ENCODE data around the gene SUN2. TPM values are rescaled to one million over a fixed set of nuclear protein-coding genes. Genes with fewer than 3 reads are reported as not detected.

The SUN2 gene
- total RNA-seq, 1 experiment from 2014 or later = 104 TPM

- BruUV-seq (replicated peaks) = no TSS peak
- TF ChIP-seq, protein P1, sequence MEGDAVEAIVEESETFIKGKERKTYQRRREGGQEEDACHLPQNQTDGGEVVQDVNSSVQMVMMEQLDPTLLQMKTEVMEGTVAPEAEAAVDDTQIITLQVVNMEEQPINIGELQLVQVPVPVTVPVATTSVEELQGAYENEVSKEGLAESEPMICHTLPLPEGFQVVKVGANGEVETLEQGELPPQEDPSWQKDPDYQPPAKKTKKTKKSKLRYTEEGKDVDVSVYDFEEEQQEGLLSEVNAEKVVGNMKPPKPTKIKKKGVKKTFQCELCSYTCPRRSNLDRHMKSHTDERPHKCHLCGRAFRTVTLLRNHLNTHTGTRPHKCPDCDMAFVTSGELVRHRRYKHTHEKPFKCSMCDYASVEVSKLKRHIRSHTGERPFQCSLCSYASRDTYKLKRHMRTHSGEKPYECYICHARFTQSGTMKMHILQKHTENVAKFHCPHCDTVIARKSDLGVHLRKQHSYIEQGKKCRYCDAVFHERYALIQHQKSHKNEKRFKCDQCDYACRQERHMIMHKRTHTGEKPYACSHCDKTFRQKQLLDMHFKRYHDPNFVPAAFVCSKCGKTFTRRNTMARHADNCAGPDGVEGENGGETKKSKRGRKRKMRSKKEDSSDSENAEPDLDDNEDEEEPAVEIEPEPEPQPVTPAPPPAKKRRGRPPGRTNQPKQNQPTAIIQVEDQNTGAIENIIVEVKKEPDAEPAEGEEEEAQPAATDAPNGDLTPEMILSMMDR (conservative IDR thresholded peaks at IDR 0.05; ENCODE audit: low read depth, low read length) = no peak
- no peak for TF ChIP-seq EZH2 (IDR thresholded peaks at IDR 0.05; ENCODE audit: borderline replicate concordance, low read depth, low read length, poor library complexity, severe bottlenecking)
- no peak overlapping the region for H3K4me3 ChIP-seq (ENCODE audit: low read depth, low read length, poor library complexity, severe bottlenecking)
- POLR2A ChIA-PET (ENCODE audit: low non-redundant PET) = no interaction called here
- DNase-seq (ENCODE audit: low spot score) = no peak
- H3K27ac ChIP-seq (ENCODE audit: low read depth, low read length, poor library complexity, severe bottlenecking) = peak overlapping the region; percentile 37
- intact Hi-C loops (cut with micrococcal nuclease; ENCODE audit: unreplicated experiment) = no loop called here
- no peaks in the 10 kb centered on the region for H3K27me3 ChIP-seq (replicated peaks; ENCODE audit: insufficient read depth, low read depth, low read length, poor library complexity)
- CTCF ChIA-PET = no interaction called here
- H3K4me1 ChIP-seq (ENCODE audit: insufficient read depth, low read length, poor library complexity, severe bottlenecking) = no peaks in the 10 kb centered on the region
- no peaks in the 10 kb centered on the region for H3K9me3 ChIP-seq (ENCODE audit: low read depth, low read length, poor library complexity, severe bottlenecking)
- peaks cover 90% of the 10 kb centered on the region for H3K36me3 ChIP-seq (ENCODE audit: insufficient read depth, low read length, poor library complexity, severe bottlenecking)
Measured at GRCh38 chr22:38735126-38735464, 20.7 kb downstream of the SUN2 start.

- intact Hi-C loops (cut with micrococcal nuclease; ENCODE audit: unreplicated experiment) = no loop called here
- DNase-seq (ENCODE audit: low spot score) = no peak
- H3K36me3 ChIP-seq (ENCODE audit: insufficient read depth, low read length, poor library complexity, severe bottlenecking) = peaks cover 90% of the 10 kb centered on the region
- POLR2A ChIA-PET (ENCODE audit: low non-redundant PET) = no interaction called here
- no peaks in the 10 kb centered on the region for H3K27me3 ChIP-seq (replicated peaks; ENCODE audit: insufficient read depth, low read depth, low read length, poor library complexity)
- H3K4me3 ChIP-seq (ENCODE audit: low read depth, low read length, poor library complexity, severe bottlenecking) = no peak overlapping the region
- H3K27ac ChIP-seq (ENCODE audit: low read depth, low read length, poor library complexity, severe bottlenecking) = peak overlapping the region; percentile 47
- CTCF ChIA-PET = interaction anchor here (0.6 to 1.0 kb wide), 2 partner anchors 8 to 20 kb away, joined by 3 to 8 read pairs; no protein-coding TSS in a partner anchor
- no peak for TF ChIP-seq EZH2 (IDR thresholded peaks at IDR 0.05; ENCODE audit: borderline replicate concordance, low read depth, low read length, poor library complexity, severe bottlenecking)
- TF ChIP-seq, protein P1 (conservative IDR thresholded peaks at IDR 0.05; ENCODE audit: low read depth, low read length) = no peak
- no peaks in the 10 kb centered on the region for H3K4me1 ChIP-seq (ENCODE audit: insufficient read depth, low read length, poor library complexity, severe bottlenecking)
- BruUV-seq (replicated peaks) = TSS peak; percentile 73
- no peaks in the 10 kb centered on the region for H3K9me3 ChIP-seq (ENCODE audit: low read depth, low read length, poor library complexity, severe bottlenecking)
Measured at GRCh38 chr22:38734421-38735100, 21.2 kb downstream of the SUN2 start.

DNA sequence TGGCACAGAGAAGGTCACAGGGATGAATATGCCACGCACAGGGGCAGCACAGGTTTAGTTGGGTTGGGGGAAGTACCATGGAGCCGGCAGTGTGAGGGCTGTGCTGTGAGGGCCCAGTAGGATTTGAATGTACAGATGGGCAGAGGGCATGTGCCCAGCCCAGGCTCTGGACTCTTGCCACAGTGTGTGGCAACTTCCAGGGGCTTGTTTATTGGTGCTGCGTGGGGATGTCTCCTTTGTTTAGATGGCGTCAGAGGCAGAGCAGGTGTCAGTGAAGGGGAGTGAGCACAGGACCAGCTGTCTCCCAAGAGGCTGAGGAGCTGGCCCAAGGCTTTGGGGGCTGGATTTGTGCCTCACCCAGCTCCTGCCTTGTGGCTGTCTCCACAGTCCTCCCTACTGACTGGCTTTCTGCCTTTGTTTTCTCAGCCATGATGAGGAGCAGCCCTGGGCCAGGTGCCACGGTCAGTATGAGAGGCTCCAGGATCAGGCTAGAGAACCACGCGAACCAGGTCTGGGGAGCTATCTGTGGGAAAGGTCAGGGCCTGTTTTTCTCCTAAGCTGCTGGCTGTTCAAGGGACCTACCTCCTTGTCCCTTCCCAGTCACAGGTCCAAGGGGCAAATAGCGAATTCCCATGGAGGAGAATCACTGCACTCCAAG lies 21.9 kb downstream of the SUN2 start:
- no peak overlapping the region for H3K4me3 ChIP-seq (ENCODE audit: low read depth, low read length, poor library complexity, severe bottlenecking)
- H3K9me3 ChIP-seq (ENCODE audit: low read depth, low read length, poor library complexity, severe bottlenecking) = no peaks in the 10 kb centered on the region
- no peaks in the 10 kb centered on the region for H3K4me1 ChIP-seq (ENCODE audit: insufficient read depth, low read length, poor library complexity, severe bottlenecking)
- peak overlapping the region; percentile 47 for H3K27ac ChIP-seq (ENCODE audit: low read depth, low read length, poor library complexity, severe bottlenecking)
- DNase-seq (ENCODE audit: low spot score) = no peak
- intact Hi-C loops (cut with micrococcal nuclease; ENCODE audit: unreplicated experiment) = no loop called here
- peaks cover 90% of the 10 kb centered on the region for H3K36me3 ChIP-seq (ENCODE audit: insufficient read depth, low read length, poor library complexity, severe bottlenecking)
- TF ChIP-seq, protein P1 (conservative IDR thresholded peaks at IDR 0.05; ENCODE audit: low read depth, low read length) = no peak
- no peak for TF ChIP-seq EZH2 (IDR thresholded peaks at IDR 0.05; ENCODE audit: borderline replicate concordance, low read depth, low read length, poor library complexity, severe bottlenecking)
- CTCF ChIA-PET = interaction anchor here (0.6 to 1.6 kb wide), 4 partner anchors 8 to 796 kb away, joined by 3 to 8 read pairs (median 6); no protein-coding TSS in a partner anchor
- no peaks in the 10 kb centered on the region for H3K27me3 ChIP-seq (replicated peaks; ENCODE audit: insufficient read depth, low read depth, low read length, poor library complexity)
- BruUV-seq (replicated peaks) = no TSS peak
- POLR2A ChIA-PET (ENCODE audit: low non-redundant PET) = no interaction called here
